Astrocyte (in vitro differentiated cells and primary cell): ENCODE results near the gene CAMK2B.

ENCODE experiments used
- EZH2 ChIP-seq: IDR thresholded peaks from 2 replicates; pipeline ENCODE4 v1.6.1; 2012; ENCODE audit warnings: mild to moderate bottlenecking, low read length, inconsistent platforms; ENCODE audit not compliant: insufficient read depth
- TF ChIP-seq, protein P1 (sequence below): IDR thresholded peaks from 2 replicates; pipeline ENCODE4 v1.5.1; 2011; ENCODE audit warnings: low read depth, mild to moderate bottlenecking, inconsistent platforms, low read length, moderate library complexity; ENCODE audit not compliant: insufficient read depth

DNA sequence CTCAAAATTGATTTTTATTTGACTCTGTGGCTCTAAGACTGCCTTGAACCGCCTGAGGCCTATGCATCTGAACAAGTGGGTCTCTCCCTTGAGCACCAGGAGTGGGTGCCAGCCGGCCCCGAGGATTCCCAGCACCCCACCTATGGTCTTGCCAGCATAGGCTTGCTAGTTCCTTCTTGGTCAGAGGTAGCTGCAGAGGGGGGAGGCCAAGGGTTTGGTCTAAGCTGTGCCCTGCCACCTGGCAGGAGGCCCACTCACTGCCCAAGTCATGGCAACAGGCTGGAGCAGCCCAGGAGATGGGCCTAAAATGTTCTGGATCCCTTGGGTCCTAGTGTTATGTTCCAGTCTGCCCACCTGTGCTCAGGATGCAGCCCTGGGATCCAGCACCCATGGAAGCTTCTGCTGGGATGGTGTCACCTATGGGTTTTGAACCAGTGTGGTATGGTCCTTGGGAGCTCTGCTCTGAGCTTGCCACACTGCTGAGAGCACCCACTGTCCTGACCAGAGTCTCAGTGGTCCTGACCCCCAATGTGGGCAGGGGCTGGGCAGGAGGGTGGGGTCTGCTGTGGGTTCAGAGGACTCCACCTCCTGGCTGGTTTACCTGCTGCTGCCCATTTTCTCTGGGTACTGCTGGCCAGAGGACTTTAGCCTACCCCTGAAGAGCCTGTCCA, 112.1 kb downstream of the CAMK2B start:
- TF ChIP-seq EZH2, result no peak
- TF ChIP-seq, protein P1, sequence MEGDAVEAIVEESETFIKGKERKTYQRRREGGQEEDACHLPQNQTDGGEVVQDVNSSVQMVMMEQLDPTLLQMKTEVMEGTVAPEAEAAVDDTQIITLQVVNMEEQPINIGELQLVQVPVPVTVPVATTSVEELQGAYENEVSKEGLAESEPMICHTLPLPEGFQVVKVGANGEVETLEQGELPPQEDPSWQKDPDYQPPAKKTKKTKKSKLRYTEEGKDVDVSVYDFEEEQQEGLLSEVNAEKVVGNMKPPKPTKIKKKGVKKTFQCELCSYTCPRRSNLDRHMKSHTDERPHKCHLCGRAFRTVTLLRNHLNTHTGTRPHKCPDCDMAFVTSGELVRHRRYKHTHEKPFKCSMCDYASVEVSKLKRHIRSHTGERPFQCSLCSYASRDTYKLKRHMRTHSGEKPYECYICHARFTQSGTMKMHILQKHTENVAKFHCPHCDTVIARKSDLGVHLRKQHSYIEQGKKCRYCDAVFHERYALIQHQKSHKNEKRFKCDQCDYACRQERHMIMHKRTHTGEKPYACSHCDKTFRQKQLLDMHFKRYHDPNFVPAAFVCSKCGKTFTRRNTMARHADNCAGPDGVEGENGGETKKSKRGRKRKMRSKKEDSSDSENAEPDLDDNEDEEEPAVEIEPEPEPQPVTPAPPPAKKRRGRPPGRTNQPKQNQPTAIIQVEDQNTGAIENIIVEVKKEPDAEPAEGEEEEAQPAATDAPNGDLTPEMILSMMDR, result no peak
